Spleen (tissue), 7 donors: ENCODE measurements around the gene DQX1.

Experiments used
- POLR2AphosphoS5 ChIP-seq, 3 donors: sonication (generic); formaldehyde crosslinking; IDR thresholded peaks; one replicate each; pipeline ENCODE4 v1.5.1; 2017; ENCODE audit warnings: antibody characterized with exemption in 3 of 3
- TF ChIP-seq, protein P1 (sequence below), 11 experiments: fragments of 200-600 bp in 7 of 11; fragments of 450-650 bp in 4 of 11; sonication (generic) in 4 of 11; IDR thresholded peaks in 8 of 11; conservative IDR thresholded peaks in 3 of 11; 1 replicate in 7 of 11; 2 replicates in 4 of 11; pipeline versions ENCODE4 v1.4.0 to v1.8.0; 2016 to 2021; ENCODE audit warnings: antibody characterized with exemption in 11 of 11, inconsistent platforms in 4 of 11, mild to moderate bottlenecking in 1 of 11
- donor health status: DM: no; HTN: no; CAD: no; lungs with moderate emphysema.
- donor health status: DM: no; HTN: no; CAD: no.
- donor health status: DM: no; HTN: no; CAD: no.

DNA sequence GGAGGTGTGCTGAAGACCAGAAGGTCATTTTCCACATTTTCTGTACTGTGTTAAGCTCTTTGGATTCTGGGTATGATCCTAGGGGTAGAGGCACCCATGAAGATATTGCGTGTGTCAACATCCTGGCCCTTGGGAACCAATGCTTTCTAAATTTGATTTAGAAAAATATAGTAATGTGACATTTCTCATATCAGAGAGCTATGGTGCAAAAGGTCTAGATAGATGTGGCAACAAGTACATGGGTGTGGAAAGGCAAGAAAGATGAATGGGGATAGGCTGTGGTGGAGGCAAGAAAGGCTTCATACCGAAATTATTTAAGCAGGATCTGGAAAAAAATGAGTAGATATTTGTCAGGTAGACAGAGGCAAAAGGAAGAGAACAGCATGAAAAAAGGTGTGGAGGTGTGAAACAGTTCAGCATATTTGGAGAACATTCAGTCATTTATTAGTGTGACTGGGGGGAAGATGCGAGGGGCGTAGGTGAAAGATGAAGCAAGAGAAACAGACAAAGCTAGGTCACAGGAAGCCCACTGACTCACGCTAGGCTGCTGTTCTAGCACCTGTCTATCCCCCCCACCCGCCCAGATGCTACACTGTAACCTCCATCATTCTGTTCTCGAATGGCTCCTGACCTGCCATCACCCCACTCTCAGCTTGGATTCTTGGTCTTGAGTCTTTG is 40.2 kb upstream of the DQX1 start:
- TF ChIP-seq, protein P1, sequence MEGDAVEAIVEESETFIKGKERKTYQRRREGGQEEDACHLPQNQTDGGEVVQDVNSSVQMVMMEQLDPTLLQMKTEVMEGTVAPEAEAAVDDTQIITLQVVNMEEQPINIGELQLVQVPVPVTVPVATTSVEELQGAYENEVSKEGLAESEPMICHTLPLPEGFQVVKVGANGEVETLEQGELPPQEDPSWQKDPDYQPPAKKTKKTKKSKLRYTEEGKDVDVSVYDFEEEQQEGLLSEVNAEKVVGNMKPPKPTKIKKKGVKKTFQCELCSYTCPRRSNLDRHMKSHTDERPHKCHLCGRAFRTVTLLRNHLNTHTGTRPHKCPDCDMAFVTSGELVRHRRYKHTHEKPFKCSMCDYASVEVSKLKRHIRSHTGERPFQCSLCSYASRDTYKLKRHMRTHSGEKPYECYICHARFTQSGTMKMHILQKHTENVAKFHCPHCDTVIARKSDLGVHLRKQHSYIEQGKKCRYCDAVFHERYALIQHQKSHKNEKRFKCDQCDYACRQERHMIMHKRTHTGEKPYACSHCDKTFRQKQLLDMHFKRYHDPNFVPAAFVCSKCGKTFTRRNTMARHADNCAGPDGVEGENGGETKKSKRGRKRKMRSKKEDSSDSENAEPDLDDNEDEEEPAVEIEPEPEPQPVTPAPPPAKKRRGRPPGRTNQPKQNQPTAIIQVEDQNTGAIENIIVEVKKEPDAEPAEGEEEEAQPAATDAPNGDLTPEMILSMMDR (IDR thresholded peaks at IDR 0.05 in 8 of 11, conservative IDR thresholded peaks at IDR 0.05 in 3 of 11), result no peak
- no peak for TF ChIP-seq POLR2AphosphoS5 (IDR thresholded peaks at IDR 0.05)
